Mucosa of descending colon (tissue), 3 donors: ENCODE data around the gene RIN1. TPM values are rescaled to one million over a fixed set of nuclear protein-coding genes. Genes with fewer than 3 reads are reported as not detected.
A peak's percentile ranks its signal among the peaks of the same experiment; 100 is the strongest.

Experiments
- ATAC-seq: fragments of 200-7000 bp; cut with Tn5 transposase; one replicate; pipeline ENCODE4 v1.9.1; 2020; ENCODE audit warnings: mild to moderate bottlenecking, moderate library complexity
- DNase-seq, 3 donors: peaks; one replicate each; pipeline ENCODE4 v3.0.0-alpha.2; 2020
- H3K36me3 ChIP-seq: fragments of 200-600 bp; one replicate; pipeline ENCODE4 v1.8.0; 2021; ENCODE audit warnings: low read depth, mild to moderate bottlenecking
- H3K4me1 ChIP-seq: fragments of 200-600 bp; one replicate; pipeline ENCODE4 v1.8.0; 2021; ENCODE audit warnings: low read depth, mild to moderate bottlenecking
- H3K4me3 ChIP-seq: fragments of 200-600 bp; one replicate; pipeline ENCODE4 v1.8.0; 2021; ENCODE audit warnings: mild to moderate bottlenecking
- H3K9me3 ChIP-seq: fragments of 200-600 bp; one replicate; pipeline ENCODE4 v1.8.0; 2021; ENCODE audit warnings: mild to moderate bottlenecking
- intact Hi-C, 2 donors: fragments of 100-400 bp; cut with DNase I in 1 of 2; cut with micrococcal nuclease in 1 of 2; formaldehyde crosslinking; loops; one replicate each; pipeline versions ENCODE4 v1.11.0 to v1.11.1; 2022; cut with DNase I, micrococcal nuclease
- total RNA-seq, 3 donors: library from RNA; stranded (reverse); fragmentation: NEBNext Ultra II Directional in 2 of 3; extraction: Animal tissue kit (Norgen Biotek cat#: 25700) in 2 of 3; gene quantifications; one replicate each; pipeline versions ENCODE4 v1.2.1 to v1.2.4, GENCODE V29; 2021 to 2023
- TF ChIP-seq, protein P1 (sequence below): fragments of 200-600 bp; IDR thresholded peaks from one replicate; pipeline ENCODE4 v1.8.0; 2022; ENCODE audit warnings: antibody characterized with exemption, mild to moderate bottlenecking
- donor health status: DM: no; HTN: no; CAD: no; lungs with moderate emphysema.
- donor health status: DM: no; HTN: no; CAD: no.
- donor health status: DM: no; HTN: yes; CAD: no.

The RIN1 gene
- total RNA-seq, 3 donors from 2014 or later = 5.2 to 12.7 (median 9.5) TPM

GRCh38 chr11:66299186-66299585 is 37.0 kb downstream of the RIN1 start:
- no peak for DNase-seq
- intact Hi-C loops = no loop called here
- H3K36me3 ChIP-seq = no peaks in the 10 kb centered on the region
- no peaks in the 10 kb centered on the region for H3K4me1 ChIP-seq
- no peak overlapping the region for H3K4me3 ChIP-seq
- no peak for ATAC-seq
- no peaks in the 10 kb centered on the region for H3K9me3 ChIP-seq
- TF ChIP-seq, protein P1, sequence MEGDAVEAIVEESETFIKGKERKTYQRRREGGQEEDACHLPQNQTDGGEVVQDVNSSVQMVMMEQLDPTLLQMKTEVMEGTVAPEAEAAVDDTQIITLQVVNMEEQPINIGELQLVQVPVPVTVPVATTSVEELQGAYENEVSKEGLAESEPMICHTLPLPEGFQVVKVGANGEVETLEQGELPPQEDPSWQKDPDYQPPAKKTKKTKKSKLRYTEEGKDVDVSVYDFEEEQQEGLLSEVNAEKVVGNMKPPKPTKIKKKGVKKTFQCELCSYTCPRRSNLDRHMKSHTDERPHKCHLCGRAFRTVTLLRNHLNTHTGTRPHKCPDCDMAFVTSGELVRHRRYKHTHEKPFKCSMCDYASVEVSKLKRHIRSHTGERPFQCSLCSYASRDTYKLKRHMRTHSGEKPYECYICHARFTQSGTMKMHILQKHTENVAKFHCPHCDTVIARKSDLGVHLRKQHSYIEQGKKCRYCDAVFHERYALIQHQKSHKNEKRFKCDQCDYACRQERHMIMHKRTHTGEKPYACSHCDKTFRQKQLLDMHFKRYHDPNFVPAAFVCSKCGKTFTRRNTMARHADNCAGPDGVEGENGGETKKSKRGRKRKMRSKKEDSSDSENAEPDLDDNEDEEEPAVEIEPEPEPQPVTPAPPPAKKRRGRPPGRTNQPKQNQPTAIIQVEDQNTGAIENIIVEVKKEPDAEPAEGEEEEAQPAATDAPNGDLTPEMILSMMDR = no peak

DNA sequence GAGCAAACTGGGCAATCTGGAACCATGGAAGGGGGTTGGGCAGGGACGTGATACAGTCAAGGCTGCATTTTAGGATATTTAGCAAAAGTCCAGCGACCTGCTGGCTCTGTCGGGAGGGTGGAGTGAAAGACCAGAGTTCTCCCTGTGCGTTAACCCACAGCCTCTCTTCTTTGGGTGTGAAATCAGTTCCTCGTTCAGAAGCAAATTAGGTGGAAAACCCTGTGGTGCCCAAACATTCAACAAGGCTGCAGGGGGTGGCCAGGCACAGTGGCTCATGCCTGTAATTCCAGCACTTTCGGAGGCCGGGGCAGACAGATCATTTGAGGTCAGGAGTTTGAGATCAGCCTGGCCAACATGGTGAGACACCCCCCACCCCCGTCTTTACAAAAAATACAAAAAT is 38.6 kb downstream of the RIN1 start:
- ATAC-seq (no peak), DNase-seq (no peak)
- no peaks in the 10 kb centered on the region for H3K36me3 ChIP-seq
- H3K9me3 ChIP-seq = no peaks in the 10 kb centered on the region
- TF ChIP-seq, protein P1 = no peak
- H3K4me1 ChIP-seq = no peaks in the 10 kb centered on the region
- no peak overlapping the region for H3K4me3 ChIP-seq
- intact Hi-C loops = no loop called here

DNA sequence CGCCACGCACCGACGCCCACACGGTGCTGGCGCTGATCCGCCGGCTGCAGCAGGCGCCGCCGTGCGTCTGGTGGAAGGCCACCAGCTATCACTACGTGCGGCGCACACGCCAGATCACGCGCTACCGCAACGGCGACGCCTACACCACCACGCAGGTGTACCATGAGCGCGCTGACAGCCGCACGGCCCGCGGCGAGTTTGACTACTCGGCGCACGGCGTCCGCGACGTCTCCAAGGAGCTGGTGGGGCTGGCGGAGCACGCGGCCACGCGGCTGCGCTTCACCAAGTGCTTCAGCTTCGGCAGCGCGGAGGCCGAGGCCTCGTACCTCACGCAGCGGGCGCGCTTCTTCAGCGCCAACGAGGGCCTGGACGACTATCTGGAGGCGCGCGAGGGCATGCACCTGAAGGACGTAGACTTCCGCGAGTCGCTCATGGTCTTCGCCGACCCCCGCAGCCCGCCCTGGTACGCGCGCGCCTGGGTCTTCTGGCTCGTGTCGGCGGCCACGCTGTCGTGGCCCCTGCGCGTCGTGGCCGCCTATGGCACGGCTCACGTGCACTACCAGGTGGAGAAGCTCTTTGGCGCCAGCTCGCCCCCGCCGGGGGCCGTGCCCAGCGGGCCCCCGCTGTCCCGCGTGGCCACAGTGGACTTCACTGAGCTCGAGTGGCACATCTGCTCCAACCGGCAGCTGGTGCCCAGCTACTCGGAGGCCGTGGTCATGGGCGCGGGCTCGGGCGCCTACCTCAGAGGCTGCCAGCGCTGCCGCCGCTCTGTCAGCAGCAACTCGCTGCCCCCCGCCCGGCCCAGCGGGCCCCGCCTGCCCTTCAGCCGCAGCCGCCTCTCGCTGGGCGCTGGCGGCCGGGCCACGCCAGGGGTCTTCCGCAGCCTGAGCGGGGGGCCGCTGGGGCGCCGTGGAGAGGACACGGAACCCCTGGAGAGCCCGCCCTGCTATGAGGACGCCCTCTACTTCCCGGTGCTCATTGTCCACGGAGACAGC is 41.3 kb downstream of the RIN1 start:
- TF ChIP-seq, protein P1 = no peak
- H3K4me3 ChIP-seq = no peak overlapping the region
- H3K36me3 ChIP-seq = no peaks in the 10 kb centered on the region
- intact Hi-C loops = no loop called here
- H3K9me3 ChIP-seq = no peaks in the 10 kb centered on the region
- H3K4me1 ChIP-seq = peaks cover 13% of the 10 kb centered on the region
- DNase-seq = peak in 1 of 3 donors; percentile 50
- ATAC-seq = no peak

- no peaks in the 10 kb centered on the region for H3K36me3 ChIP-seq
- peaks cover 19% of the 10 kb centered on the region for H3K4me1 ChIP-seq
- ATAC-seq (no peak), DNase-seq (peak in 1 of 3 donors; percentile 34)
- TF ChIP-seq, protein P1 = no peak
- H3K4me3 ChIP-seq = no peak overlapping the region
- H3K9me3 ChIP-seq = no peaks in the 10 kb centered on the region
- intact Hi-C loops = no loop called here
These were observed 42.2 kb downstream of the RIN1 start for GRCh38 chr11:66293777-66294625.

DNA sequence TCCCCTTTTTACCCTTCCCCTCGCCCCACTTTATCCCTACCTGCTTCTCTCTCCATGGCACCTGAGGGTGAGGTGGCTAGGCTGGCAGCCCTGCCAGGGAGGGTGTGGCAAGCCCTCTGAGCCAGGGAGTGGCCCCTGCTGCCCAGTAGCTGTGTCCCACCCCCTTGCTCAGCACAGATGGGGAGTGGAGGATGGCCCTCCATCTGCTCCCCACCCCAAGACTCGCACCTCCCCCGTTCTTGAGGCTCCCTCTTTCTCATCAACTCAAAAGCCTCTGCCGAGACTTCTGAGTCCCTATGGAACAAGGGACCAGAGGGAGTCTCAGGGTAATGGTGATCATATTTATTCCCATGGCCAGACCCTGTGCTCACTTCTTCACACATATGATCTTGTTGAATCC is 42.9 kb downstream of the RIN1 start:
- H3K36me3 ChIP-seq = no peaks in the 10 kb centered on the region
- DNase-seq (peak in 1 of 3 donors; percentile 38), ATAC-seq (no peak)
- TF ChIP-seq, protein P1 = no peak
- intact Hi-C loops = no loop called here
- H3K9me3 ChIP-seq = no peaks in the 10 kb centered on the region
- H3K4me1 ChIP-seq = peaks cover 22% of the 10 kb centered on the region
- no peak overlapping the region for H3K4me3 ChIP-seq
